Measurements from ENCODE around the gene NAIF1. TPM values are rescaled to one million over a fixed set of nuclear protein-coding genes. Genes with fewer than 3 reads are reported as not detected.
"Not testable (repeated sequence)": the region's sequence is repeated elsewhere in the genome, so short reads cannot be mapped to it uniquely, and the experiment has no call there.

The NAIF1 gene
- polyA plus RNA-seq, 3 donors, result 4.6 to 6.5 (median 5.6) TPM

GRCh38 chr9:128025736-128026135 is 41.4 kb downstream of the NAIF1 start:
- no peaks in the 10 kb centered on the region for H4K20me1 ChIP-seq (ENCODE audit: insufficient read depth, low read length)
- H3K79me2 ChIP-seq (ENCODE audit: insufficient read depth, low read length), result no peaks in the 10 kb centered on the region
- no peak overlapping the region for H3K4me3 ChIP-seq (replicated peaks in 1 of 3; ENCODE audit: low read depth in 2 of 3, low read length in 3 of 3)
- TF ChIP-seq CTCF (IDR thresholded peaks at IDR 0.05), result no peak
- H3K9me3 ChIP-seq (replicated peaks in 1 of 2; ENCODE audit: control insufficient read depth in 1 of 2, insufficient read depth in 1 of 2, low read length in 2 of 2), result no peaks in the 10 kb centered on the region
- H3K27ac ChIP-seq (ENCODE audit: low read depth in 1 of 2, low read length in 2 of 2), result no peak overlapping the region
- Mint-ChIP-seq H3K4me3 (no peak overlapping the region), H3K9me3 (no peaks in the 10 kb centered on the region), H3K4me1 (peaks cover 47% of the 10 kb centered on the region), H3K27me3 (ENCODE audit: low read depth in 3 of 3) (peaks cover 8 to 12% (median 8%) of the 10 kb centered on the region in 3 donors), H3K36me3 (no peaks in the 10 kb centered on the region), H3K27ac (peak overlapping the region in 2 of 7 donors; percentile 53 to 67)
- H3K27me3 ChIP-seq (ENCODE audit: control insufficient read depth in 2 of 2, insufficient read depth in 2 of 2, low read length in 2 of 2), result peaks cover 0 to 2% of the 10 kb centered on the region in 2 donors
- peaks cover 29 to 36% of the 10 kb centered on the region in 2 donors for H3K4me1 ChIP-seq (ENCODE audit: control insufficient read depth in 1 of 2, insufficient read depth in 2 of 2, low read length in 2 of 2)
- H3K36me3 ChIP-seq (replicated peaks in 1 of 2; ENCODE audit: control insufficient read depth in 1 of 2, insufficient read depth in 2 of 2, low read length in 2 of 2), result no peaks in the 10 kb centered on the region
- intact Hi-C loops (cut with micrococcal nuclease), result no loop called here
- WGBS (ENCODE audit: insufficient coverage), result 80% methylated on average over 1 of the region's 4 CpGs
- no peak overlapping the region for H3K9ac ChIP-seq (ENCODE audit: insufficient read depth, low read length, poor library complexity, severe bottlenecking)
- H2AFZ ChIP-seq (ENCODE audit: insufficient read depth, low read depth, low read length, poor library complexity, severe bottlenecking), result peak overlapping the region; percentile 67
- DNase-seq, result no peak
- no peak overlapping the region for H3K4me2 ChIP-seq (replicated peaks; ENCODE audit: extremely low read depth, low read length, poor library complexity, severe bottlenecking)

- peaks cover 0 to 2% of the 10 kb centered on the region in 2 donors for H3K27me3 ChIP-seq (ENCODE audit: control insufficient read depth in 2 of 2, insufficient read depth in 2 of 2, low read length in 2 of 2)
- no peaks in the 10 kb centered on the region for H3K79me2 ChIP-seq (ENCODE audit: insufficient read depth, low read length)
- H3K36me3 ChIP-seq (replicated peaks in 1 of 2; ENCODE audit: control insufficient read depth in 1 of 2, insufficient read depth in 2 of 2, low read length in 2 of 2), result no peaks in the 10 kb centered on the region
- Mint-ChIP-seq H3K4me1 (peaks cover 48% of the 10 kb centered on the region), H3K36me3 (no peaks in the 10 kb centered on the region), H3K27ac (no peak overlapping the region), H3K9me3 (no peaks in the 10 kb centered on the region), H3K27me3 (ENCODE audit: low read depth in 3 of 3) (peaks cover 8 to 12% (median 8%) of the 10 kb centered on the region in 3 donors), H3K4me3 (no peak overlapping the region)
- peaks cover 29 to 36% of the 10 kb centered on the region in 2 donors for H3K4me1 ChIP-seq (ENCODE audit: control insufficient read depth in 1 of 2, insufficient read depth in 2 of 2, low read length in 2 of 2)
- 88% methylated on average over 2 of the region's 5 CpGs for WGBS (ENCODE audit: insufficient coverage)
- no peak overlapping the region for H3K4me2 ChIP-seq (replicated peaks; ENCODE audit: extremely low read depth, low read length, poor library complexity, severe bottlenecking)
- intact Hi-C loops (cut with micrococcal nuclease), result no loop called here
- no peak overlapping the region for H3K9ac ChIP-seq (ENCODE audit: insufficient read depth, low read length, poor library complexity, severe bottlenecking)
- no peak overlapping the region for H3K4me3 ChIP-seq (replicated peaks in 1 of 3; ENCODE audit: low read depth in 2 of 3, low read length in 3 of 3)
- no peak overlapping the region for H2AFZ ChIP-seq (ENCODE audit: insufficient read depth, low read depth, low read length, poor library complexity, severe bottlenecking)
- DNase-seq, result no peak
- H3K9me3 ChIP-seq (replicated peaks in 1 of 2; ENCODE audit: control insufficient read depth in 1 of 2, insufficient read depth in 1 of 2, low read length in 2 of 2), result no peaks in the 10 kb centered on the region
- TF ChIP-seq CTCF (IDR thresholded peaks at IDR 0.05), result no peak
- H3K27ac ChIP-seq (ENCODE audit: low read depth in 1 of 2, low read length in 2 of 2), result no peak overlapping the region
- H4K20me1 ChIP-seq (ENCODE audit: insufficient read depth, low read length), result no peaks in the 10 kb centered on the region
Measured at GRCh38 chr9:128024761-128025308, 42.3 kb downstream of the NAIF1 start.

GRCh38 chr9:128023671-128024070 is 43.4 kb downstream of the NAIF1 start:
- H3K27me3 Mint-ChIP-seq (ENCODE audit: low read depth in 3 of 3); H3K9ac ChIP-seq (ENCODE audit: insufficient read depth, low read length, poor library complexity, severe bottlenecking); H2AFZ ChIP-seq (ENCODE audit: insufficient read depth, low read depth, low read length, poor library complexity, severe bottlenecking); H3K27ac ChIP-seq (ENCODE audit: low read depth in 1 of 2, low read length in 2 of 2); intact Hi-C loops (cut with micrococcal nuclease); H3K4me2 ChIP-seq (replicated peaks; ENCODE audit: extremely low read depth, low read length, poor library complexity, severe bottlenecking); H3K4me3 ChIP-seq (replicated peaks in 1 of 3; ENCODE audit: low read depth in 2 of 3, low read length in 3 of 3); DNase-seq; H3K36me3 ChIP-seq (replicated peaks in 1 of 2; ENCODE audit: control insufficient read depth in 1 of 2, insufficient read depth in 2 of 2, low read length in 2 of 2); H3K9me3 ChIP-seq (replicated peaks in 1 of 2; ENCODE audit: control insufficient read depth in 1 of 2, insufficient read depth in 1 of 2, low read length in 2 of 2); H3K4me3 Mint-ChIP-seq; H3K9me3 Mint-ChIP-seq; H3K79me2 ChIP-seq (ENCODE audit: insufficient read depth, low read length); H3K27ac Mint-ChIP-seq; H4K20me1 ChIP-seq (ENCODE audit: insufficient read depth, low read length); H3K36me3 Mint-ChIP-seq; H3K27me3 ChIP-seq (ENCODE audit: control insufficient read depth in 2 of 2, insufficient read depth in 2 of 2, low read length in 2 of 2): not testable (repeated sequence)
- peaks cover 29 to 32% of the 10 kb centered on the region in 2 donors for H3K4me1 ChIP-seq (ENCODE audit: control insufficient read depth in 1 of 2, insufficient read depth in 2 of 2, low read length in 2 of 2)
- H3K4me1 Mint-ChIP-seq, result peaks cover 48% of the 10 kb centered on the region
- 97% methylated on average over 6 of the region's 12 CpGs for WGBS (ENCODE audit: insufficient coverage)

Data from CD14-positive monocyte (primary cell).